HL-60/S4 treated with phorbol 12-myristate 13-acetate at 8.2 ng/mL for 4 days and 3 days (cell line): ENCODE measurements around the gene ZMYND10.

ENCODE experiments used
- in situ Hi-C: fragments of 300-500 bp; cut with MboI; formaldehyde crosslinking; loops from 2 replicates; pipeline ENCODE4 v1.15.0; 2022; ENCODE audit warnings: low sequenced_read_pairs

The ZMYND10 gene

DNA sequence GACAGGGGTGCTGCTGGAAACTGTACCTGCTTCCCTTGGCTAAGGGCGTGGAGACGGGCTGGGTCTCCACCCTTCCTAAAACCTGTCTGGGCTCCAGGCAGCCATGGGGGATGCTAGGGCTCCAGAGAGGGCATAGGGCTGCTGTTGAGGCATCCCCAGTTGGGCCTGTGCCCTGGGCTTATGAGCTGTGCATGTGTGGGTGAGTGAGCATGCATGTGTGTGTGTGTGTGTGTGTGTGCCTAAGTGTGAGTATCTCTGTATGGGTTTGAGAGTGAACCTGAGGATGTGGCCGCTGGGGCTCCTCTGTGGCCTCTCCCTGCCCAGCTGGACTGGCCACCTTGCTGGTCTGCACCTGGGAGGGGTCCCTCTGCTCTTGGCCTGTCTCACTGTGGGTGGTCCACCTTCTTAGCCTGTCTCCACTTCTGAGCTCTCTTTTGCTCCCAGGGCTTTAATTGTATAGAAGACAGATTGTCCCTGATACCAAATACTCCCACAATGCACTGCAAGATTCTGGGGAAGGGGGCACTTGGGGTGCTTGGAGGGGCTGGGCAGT is 25.7 kb upstream of the ZMYND10 start:
- in situ Hi-C loops, result no loop called here

DNA sequence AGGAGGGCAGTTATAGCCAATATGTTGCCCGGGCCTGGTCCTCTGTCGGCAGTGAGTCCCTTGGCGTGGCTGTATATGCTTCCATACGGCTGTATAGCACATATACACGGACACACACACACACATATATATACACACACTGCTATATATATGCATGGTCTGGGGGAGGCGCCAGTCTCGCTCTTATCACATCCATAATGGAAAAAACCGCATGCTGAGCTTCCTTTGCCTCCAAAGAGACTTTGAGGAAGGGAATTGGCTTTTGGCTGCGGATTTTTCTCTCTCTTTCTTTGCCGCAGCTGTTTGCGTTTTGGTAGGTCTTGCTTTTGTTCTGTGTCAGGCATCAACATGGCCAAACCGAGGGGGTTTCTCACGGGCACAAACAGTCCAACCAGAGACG is 25.1 kb upstream of the ZMYND10 start:
- in situ Hi-C loops, result no loop called here

DNA sequence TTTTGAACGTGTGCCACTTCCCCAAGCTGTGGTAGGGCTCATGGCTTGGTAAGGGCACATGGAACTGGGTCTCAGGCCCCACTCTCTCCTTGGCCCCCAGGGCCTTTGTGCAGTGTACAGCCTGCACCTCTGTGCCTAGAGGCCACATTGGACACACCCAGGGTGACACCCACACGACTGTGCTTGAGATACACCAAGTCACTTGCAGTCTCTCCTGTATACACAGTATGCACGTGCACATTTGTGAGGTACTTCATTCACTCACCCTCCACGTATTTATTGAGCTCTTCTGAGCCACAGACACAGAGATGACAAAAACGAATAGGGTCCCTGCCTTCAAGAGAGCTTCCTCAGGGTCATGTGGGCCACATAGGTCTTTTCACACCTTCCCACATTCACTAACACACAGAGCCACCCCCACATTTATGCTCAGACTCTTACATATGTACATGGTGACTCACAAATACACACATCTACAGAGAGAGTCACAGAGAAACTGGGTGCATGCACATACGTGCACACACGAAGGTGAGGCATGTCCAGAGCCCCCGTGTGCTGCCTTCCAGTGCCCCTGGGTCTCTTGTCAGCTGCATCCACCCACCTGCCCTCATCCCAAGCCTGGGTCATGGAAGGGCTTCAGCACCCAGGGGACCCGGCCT is 23.6 kb upstream of the ZMYND10 start:
- in situ Hi-C loops, result no loop called here

DNA sequence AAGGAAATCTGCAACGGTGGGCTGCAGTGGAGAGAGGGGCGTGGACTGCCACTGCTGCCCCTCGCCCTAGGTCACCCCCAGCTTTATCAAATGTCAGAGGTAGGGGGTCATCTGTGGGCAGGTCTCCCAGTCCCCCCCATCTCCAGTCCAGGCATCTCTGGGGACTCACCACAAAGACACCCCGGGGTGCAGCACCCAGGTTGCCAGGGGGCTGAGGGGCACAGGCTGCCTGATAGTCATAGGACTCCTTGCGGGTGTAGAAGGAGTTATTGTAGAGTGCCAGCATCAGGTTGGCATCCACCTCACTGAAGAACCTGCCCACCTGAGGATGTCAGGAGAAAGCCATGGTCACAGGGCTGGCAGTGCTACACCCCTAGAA is 20.3 kb upstream of the ZMYND10 start:
- in situ Hi-C loops, result no loop called here

DNA sequence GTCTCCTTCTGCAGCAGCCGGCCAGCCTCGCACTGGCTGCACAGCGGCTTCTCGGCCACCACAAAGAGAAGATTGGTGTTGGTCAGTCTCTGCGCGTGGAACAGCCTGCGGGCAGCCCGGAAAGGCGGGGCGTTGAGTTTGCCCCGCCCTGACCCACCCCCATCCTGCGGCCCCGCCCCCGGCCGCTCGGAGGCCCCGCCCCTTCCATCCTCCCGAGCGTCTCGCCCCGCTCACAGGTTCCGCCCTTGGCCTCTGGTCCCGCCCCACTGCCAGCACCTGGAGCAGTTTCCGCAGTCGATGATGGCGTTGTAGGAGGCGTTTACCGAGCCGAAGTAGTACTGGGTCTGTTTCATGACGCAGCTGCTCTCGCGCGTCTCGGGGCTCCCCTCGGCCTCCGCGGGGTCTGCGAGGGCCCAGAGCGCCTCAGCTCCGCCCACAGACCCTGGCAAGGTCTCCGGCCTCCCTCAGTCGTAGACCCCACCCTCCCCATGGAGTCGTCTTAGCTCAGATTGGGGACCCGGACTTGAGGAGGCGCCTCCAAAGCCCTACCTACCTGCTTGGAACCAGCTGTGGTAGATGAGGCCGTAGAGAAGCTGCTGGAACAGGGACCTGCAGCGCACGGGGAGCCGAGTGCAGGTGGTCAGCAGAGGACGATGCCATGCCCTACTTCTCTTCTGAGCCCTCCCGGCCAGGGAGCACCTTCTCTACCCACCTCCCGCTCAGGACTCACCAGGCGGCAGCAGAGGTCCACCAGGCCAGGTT is 19.7 kb upstream of the ZMYND10 start:
- in situ Hi-C loops, result no loop called here

DNA sequence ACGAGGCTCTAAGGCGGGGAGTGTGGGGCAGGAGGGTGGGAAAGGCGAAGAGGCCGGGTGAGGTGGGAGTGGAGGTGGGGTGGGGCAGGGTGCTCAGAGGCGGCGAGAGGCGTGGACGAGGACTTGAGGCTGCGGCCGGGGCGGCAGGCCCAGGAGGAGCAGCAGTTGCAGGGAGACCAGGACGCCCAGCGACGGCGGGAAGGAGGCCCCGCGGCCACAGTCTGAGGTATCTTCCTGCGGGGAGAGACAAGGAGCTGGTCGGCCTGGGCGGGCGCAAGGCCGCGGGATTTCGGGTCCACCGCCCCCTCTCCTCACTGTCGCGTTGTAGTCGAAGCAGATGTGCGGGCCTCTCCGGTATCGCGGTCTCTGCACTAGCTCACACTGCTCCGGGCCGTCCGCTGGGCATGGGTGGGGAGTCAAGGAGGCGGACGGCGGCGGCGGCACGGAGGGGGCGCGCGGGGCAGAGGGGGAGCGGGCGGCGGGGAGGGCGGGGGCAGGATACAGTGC is 19.1 kb upstream of the ZMYND10 start:
- in situ Hi-C loops, result no loop called here

DNA sequence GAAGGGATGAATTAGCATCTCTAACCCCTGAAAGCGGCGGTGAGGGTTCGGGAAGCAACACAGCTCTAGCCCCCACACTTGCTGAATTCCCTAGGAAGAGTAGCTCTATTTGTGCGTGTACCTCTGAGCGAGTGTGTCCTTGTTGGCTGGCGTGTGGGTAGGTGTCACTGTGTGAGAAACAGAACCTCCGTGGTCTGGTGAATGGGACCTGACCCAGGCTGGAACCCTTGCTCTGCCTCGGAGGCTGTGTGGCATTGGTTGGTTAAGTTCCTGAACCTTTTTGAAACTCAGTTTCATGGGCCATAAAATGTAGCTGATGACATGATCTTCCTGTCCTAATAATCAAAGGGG is 14.2 kb upstream of the ZMYND10 start:
- in situ Hi-C loops, result no loop called here

DNA sequence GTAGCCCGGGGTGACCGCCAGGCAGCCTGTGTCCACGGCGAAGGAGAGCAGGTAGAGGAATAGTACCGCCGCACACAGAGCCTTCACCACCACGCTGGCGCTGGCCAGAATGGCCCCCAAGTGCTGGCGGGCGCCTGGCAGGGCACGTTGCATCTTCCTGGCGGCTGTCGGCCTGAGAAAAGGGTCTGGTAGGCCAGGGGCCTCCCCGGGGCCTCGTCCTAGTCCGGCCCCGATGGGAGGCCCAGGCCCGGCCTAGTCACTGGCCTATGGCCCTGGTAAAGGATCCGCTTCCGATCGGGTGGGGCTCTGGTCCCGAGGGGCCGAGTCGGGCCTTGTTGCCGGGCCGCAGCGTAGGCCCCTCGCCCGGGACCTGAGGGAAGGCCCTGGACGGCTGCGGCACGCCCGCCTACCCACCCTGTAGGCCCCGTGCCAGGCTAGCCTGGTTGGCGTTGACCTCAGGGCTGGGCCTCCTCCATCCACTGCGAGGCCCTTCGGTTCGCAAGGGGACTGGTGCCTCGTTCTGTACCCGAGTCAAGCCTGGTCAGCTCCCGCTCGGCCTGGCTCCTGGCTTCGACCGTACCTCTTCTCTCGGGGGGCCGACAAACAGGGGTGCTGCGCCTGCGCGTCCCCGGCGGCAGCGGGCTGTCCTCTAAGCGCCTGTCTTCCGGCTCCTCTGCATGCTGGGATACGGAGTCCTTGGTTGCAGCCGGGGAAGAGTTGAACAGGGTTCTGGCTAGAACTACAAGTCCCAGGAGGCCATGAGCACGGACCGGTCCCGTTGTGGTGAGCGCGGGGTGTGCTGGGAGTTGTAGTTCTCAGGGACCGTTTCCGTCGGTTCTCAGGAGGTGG is 13.6 kb upstream of the ZMYND10 start, which contains the start of gene TMEM115:
TSS of gene TMEM115 (minus strand) at position 611 of the 849 bp plus-strand sequence. CDS start at position 153, 458 bp downstream.
- in situ Hi-C loops, result no loop called here

DNA sequence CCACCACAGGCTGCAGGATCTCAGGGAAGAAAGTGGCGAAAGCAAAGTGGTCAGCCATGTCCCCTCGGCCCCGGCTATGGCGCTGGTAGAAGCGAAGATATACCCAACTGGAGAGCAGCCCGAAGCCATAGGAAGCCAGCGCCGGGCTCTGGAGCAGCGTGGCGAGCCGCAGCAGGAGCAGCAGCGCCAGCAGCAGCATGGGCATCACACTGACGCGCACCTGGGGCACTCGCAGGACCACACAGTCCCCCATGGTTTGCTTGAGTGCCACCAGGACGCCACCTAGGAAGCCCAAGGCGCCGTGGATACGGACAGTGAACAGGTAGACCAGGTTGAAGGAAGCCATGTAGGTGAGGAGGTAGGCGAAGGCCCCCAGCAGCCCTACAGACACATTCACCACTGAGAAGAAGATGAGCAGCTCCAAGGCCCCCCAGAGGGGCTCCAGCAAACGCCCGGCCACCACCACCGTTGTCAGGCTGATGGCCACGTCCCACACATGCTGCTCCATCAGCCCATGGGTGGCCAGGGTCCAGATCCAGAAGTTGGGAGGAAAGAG is 12.9 kb upstream of the ZMYND10 start:
- in situ Hi-C loops, result no loop called here

DNA sequence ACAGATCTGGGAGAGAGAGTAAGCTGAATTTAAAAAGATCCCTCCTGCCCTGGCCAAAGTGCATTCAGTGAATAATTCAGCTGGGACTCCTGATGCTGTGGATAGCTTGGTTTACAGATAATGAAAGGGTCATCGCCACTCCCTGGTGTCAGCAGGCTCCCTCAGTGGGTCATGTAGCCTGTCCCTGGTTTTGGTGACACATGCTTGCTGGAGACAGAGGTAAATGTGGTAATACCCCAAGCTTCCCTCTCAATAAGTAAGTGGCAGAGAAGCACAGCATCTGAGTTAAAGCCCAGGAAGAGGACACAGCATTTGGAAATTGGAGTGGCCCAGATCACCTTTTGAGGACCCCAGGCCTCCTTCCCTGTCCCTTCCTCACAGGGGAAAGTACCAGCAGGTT is 11.9 kb upstream of the ZMYND10 start:
- in situ Hi-C loops, result no loop called here

DNA sequence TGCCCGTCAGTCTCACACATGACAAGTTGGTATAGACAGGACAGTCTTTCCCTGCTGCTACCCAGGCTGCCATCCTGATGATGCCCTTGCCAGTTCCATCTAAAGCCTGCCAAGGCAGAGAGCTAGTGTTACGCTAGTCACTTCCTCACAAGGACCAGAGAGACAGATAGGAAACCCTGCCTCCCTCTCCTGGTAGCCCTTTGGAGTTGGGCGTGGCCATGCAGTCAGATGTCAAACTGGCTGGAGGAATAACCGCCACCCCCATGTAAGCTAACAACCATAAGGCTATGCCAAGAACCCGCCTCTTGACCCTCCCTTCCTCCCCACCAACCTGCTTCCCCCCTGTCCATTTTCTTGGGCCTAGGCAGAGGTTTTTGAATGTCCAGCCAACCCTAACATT is 11.0 kb upstream of the ZMYND10 start:
- in situ Hi-C loops, result no loop called here

DNA sequence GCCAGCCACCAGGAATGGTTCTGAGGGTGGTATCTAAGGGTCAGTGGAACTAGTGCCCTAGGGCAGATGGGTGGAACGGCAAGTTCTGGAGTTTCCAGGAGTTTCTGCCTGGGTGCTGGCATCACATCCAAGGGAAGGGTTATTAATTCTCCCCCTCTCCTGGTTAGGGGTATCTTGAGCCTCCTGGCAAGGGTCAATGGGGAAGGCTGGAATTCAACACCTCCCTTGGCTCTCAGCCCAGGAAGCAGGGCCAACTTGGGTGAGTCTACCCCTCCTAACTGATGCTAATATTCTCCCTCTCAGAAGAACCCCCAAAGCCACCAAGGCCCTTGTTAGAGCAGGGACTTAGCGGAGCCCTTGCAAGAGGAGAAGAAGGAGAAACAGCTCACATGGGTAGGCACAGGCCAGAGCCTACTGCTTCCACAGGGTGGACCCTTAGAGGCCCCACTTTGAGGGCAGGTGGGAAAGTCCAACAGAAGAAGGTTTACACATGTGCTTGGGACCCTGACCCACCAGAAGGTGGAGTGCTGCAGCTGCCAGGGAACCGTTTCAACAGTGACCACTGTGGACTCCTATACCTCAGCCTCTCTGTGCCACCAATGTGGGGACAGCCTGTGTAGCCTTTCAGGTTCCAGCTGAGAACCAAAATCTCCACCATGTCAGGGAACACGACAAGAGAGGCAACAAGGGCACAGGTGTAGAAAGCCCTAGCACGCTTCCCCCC is 10.5 kb upstream of the ZMYND10 start:
- in situ Hi-C loops, result no loop called here

DNA sequence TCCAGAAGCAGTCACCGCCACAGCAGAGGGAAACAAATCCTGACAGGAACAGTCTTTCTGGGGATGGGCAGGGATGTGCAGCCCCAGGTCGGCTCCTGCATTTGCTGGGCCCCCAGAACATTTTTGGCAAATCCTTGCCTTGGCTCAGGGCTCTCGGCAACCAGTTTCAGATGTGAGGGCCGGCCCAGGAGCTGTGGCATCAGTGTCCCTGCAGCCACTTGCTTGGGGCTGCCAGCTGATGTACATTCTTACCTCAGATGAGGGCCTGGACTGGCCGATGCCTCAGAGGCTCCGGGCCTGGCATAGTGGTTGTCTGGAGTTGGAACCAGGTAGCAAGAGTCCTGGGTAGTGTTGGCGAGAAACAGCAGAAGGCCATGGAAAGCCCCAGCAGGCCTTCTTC is 9.3 kb upstream of the ZMYND10 start:
- in situ Hi-C loops, result no loop called here

DNA sequence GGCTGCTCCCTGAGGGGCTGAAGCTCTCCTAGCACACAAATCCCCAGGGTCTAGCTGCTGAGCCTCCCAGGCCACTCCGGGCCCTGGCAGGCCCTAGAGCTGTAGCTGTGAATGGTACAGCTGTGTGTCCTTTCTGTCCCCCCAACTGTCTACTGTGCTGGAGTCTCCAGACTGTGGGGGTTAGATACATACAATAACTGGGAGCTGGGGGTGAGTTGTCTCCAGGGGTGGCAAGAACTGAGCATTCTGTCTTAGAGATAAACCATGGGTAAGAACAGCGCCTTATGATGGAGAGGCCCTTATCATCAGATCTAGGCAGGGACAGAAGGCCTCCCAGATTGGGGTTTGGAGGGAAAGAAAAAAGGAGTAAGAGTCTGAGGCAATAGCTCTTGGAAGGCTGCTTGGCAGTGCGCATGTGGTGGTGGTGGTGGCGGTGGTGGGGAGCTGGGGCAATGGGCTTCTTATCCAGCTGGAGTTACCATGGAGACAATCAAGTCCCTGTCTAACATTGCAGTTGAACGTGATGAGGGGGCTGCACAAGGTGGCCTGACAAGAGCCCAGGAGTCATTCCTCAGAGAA is 8.7 kb upstream of the ZMYND10 start:
- in situ Hi-C loops, result no loop called here

DNA sequence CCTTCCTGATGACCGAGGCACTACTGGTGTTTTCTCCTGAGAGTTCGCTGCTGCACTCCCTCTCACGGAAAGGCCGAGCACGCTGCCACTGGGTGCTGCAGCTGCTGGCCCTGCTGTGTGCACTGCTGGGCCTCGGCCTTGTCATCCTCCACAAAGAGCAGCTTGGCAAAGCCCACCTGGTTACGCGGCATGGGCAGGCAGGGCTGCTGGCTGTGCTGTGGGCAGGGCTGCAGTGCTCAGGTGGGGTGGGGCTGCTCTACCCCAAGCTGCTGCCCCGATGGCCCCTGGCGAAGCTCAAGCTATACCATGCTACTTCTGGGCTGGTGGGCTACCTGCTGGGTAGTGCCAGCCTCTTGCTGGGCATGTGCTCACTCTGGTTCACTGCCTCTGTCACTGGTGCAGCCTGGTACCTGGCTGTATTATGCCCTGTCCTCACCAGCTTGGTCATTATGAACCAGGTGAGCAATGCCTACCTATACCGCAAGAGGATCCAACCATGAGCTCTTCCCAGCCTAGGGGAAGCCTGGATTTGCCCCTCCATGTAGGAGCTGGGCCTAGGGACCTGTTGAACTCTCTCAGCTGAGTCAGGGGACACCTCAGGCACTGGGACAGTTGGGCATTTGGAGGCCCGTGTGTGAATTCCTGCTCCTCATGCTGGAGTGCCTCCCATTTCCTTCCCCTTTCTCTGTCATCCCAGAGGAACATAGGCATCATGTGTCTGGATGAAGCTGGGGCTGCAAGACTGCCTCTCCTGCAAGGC is 7.9 kb upstream of the ZMYND10 start:
- in situ Hi-C loops, result no loop called here

DNA sequence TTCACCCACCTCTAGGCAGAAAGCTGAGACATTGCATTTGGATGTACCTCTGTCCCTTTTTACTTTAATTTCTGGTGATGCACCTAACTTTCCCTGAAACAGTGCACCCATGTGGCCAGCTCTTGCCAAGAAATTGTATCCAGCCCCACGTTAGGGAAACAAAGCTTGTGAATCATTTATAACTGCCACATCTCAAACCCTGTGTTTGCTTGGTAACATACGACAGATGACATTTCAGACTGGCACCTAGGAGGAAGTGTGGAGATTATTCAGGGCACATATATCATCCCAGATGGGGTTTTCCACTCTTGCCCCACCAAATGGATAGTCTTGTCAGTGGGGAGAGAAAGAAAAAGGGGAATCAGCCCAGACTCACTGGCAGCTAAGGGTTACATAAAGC is 7.2 kb upstream of the ZMYND10 start:
- in situ Hi-C loops, result no loop called here

DNA sequence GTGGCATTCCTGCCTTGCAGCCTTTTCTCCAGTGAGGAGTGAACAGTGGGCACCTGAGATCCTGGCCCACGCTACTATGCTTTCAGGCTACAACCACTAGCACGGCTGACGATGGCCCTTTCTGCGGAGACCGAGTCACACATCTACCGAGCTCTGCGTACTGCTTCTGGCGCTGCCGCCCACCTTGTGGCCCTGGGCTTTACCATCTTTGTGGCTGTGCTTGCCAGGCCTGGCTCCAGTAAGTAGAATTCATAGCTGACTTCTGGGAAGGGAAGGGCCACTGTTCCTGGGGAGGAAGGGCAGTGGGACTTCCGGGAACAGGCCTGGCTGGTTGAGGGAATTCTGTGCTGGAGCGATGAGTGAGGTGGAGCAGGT is 5.8 kb upstream of the ZMYND10 start:
- in situ Hi-C loops, result no loop called here

DNA sequence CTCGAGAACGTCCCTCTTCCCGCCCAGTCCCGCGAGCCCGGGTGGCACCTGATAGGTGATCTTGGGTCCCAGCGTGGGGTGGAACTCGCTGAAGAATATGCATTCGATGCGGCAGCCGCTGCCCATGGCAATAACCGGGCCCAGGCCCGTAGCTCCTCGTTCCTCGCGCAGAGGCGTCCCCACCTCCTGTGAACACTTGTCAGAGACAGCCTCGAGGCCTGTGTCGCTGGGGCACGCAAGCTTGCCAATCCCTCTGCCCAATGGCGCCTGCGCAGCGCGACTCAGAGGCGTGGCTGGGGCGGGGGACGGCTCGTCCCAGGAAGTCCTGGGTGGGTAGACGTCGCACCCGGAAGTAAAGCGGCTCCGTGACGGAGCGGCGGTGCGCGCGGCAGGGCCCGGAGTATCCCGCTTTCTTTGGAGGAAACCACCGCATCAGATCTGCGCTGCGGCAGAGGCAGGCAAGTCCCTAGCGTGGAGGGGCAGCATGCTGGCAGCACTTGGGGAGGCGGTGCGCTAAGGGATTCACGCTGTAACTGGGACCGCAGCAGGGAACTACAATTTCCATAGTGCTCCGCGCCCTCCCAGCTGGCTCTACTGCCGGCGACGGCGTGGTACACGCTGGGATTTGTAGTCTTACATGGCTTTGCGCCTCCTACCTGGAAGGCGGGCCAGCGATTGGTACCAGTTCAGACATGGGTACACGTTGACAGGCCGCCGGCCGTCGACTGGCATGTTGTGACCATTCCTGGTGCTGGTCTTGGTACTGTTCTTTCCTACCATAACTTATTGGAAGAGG is 5.2 kb upstream of the ZMYND10 start, which contains the start of the genes CYB561D2 and NPRL2:
TSS of gene CYB561D2 (plus strand) at position 336 of the 796 bp plus-strand sequence. CDS start 572 bp downstream, outside the sequence.
TSS of gene NPRL2 (minus strand) at position 249 of the 796 bp plus-strand sequence. CDS start at position 126, 123 bp downstream.
- in situ Hi-C loops, result no loop called here
